GM12873 (cell line): Measurements from ENCODE around the gene IGSF1.
A peak's percentile ranks its signal among the peaks of the same experiment; 100 is the strongest.

Source experiments
- TF ChIP-seq, protein P1 (sequence below): IDR thresholded peaks from 2 replicates; pipeline ENCODE4 v1.5.1; 2012; ENCODE audit warnings: low read depth, mild to moderate bottlenecking, moderate library complexity, low read length, control low read depth; ENCODE audit not compliant: insufficient read depth; ENCODE audit errors: missing control alignments

Gene IGSF1

DNA sequence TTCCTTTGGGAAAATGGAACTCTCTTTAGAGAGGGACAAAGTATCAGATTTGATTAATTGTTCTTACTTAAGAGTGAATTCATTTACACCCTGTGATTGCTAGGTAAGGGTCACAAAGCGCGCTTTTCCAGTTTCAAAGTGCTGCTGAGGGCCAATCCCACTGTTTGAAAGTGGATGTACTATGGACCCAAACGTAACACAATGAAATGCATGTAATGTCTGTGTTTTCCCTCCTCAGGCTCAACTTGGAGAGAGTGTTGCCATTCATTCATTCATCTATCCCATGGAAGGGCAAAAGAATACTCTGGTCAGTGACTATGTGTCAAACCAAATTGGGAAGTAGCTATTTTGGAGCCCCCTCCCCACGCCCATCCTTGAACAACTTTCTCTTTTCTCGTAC lies 16.1 kb downstream of the IGSF1 start:
- TF ChIP-seq, protein P1, sequence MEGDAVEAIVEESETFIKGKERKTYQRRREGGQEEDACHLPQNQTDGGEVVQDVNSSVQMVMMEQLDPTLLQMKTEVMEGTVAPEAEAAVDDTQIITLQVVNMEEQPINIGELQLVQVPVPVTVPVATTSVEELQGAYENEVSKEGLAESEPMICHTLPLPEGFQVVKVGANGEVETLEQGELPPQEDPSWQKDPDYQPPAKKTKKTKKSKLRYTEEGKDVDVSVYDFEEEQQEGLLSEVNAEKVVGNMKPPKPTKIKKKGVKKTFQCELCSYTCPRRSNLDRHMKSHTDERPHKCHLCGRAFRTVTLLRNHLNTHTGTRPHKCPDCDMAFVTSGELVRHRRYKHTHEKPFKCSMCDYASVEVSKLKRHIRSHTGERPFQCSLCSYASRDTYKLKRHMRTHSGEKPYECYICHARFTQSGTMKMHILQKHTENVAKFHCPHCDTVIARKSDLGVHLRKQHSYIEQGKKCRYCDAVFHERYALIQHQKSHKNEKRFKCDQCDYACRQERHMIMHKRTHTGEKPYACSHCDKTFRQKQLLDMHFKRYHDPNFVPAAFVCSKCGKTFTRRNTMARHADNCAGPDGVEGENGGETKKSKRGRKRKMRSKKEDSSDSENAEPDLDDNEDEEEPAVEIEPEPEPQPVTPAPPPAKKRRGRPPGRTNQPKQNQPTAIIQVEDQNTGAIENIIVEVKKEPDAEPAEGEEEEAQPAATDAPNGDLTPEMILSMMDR = no peak

DNA sequence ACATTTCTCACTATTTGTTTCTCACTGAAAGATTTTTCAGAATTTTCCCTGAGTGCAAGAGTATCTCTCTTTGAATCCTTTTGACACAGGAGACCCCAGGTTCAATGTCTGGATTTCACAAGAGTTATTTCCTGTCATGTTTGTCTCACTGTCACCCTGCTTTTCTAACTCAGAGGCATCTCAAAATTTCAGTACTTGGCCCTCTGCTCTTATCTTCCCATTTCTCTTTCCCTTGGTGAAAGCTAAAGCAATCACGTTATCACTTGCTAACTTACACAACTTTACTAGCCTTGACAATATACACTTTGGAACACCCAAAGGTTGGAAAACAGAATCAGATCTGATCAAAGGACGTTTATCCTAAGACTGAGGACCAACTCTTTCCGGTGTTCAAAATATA lies 17.3 kb downstream of the IGSF1 start:
- TF ChIP-seq, protein P1 = no peak

DNA sequence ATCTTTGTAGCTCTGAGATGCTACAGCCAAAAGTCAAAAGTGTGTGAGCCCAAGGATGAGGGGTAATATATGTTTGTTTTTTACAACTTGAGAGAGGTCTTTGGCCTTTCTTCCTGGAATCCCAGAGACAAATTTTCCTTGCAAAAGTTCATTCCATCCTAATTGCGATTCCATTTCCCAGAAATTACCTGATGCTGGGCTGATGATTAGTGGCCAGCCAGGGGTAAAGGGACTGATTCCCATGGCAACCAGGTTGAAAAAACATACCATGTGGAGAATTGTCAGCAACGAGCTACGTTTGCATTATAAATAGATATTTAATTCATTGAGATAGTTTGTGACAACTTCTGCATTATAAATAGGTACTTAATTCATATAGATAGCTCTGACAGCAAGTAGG lies 17.8 kb downstream of the IGSF1 start:
- TF ChIP-seq, protein P1 = no peak

DNA sequence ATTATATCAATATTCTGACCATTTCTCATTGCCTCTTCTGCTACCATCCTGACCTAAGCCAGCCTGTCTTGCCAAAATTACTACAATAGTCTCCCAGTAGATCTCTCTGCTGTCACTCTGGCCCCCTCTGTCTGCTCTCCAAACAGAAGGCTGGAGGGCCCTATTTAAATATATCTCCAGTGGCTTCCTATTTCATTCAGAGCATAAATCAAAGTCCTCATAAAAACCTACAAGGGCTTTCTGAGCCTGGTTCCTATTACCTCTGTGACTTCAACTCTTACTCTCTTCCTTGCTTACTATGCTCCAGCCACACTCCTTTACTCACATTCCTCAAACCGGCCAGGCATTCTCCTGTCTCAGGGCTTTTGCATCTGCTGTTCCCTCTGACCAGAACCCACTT lies 19.0 kb downstream of the IGSF1 start:
- TF ChIP-seq, protein P1 = no peak

DNA sequence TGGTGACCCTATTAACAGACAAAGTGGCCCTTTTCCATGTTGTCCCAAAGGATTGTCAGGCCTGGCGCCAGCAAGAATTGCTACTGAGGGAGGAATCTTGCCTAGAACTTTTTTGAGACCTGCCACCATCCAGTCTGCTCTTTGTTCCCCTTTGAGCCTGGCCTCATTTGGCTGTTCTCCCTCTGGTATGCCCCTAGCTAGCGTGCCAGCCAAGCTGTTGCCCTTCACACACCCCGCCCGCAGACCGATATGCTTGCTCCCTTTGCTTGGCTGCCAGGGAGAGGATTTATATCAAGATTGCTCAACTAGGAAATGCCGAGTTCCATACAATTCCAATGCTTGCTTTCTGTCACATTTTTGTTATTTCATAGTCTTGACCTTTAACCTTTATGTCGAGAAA lies 24.4 kb downstream of the IGSF1 start:
- TF ChIP-seq, protein P1 = no peak

- TF ChIP-seq, protein P1 = no peak
Measured at GRCh38 chrX:131264053-131264452, 25.1 kb downstream of the IGSF1 start.

DNA sequence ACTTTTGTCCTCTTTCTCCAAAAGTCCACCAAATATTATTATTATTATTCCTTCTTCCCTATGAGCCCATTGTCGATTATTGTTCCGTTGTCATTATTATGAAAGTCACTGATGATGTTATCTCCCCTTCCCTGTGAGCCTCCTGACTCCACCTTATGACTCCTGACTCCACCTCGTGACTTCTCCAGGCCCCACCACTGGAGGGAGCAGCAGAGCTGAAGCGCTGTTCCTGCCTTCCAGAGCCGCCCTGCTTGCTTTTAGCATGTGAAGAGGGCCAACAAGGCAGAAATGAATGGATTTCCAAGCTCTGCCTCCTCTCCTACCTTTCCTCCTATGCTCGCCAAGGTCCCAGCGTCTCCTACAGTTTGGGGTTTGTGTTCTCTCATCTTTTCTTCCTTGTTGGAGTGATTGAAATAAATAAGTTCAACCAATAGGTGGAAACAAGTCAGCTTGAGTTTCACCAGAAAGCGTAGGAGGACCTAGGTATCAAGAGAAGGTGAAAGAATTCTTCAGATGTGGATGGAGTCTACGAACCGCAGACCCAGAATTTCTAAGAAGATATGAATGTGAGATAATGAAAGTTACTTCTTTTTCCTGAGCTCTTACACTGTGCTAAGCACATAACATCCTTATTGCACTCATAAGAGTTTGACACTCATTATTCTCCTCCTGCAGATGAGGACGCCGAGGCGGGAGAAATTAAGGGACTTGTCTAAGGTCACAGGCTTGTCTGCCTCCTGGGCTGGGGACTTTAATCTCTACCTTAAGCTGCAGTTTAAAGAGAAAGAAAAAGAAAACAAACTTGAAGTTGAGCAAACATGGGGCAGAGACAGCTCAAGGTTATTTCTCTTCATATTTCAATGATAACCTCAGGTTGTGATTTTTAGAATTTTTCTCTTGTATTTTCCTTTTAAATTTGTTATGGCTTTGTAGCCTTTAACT lies 26.1 kb downstream of the IGSF1 start:
- TF ChIP-seq, protein P1 = peak; percentile 54
